HCT116 (cell line): ENCODE measurements around the gene NLN. TPM values are rescaled to one million over a fixed set of nuclear protein-coding genes. Genes with fewer than 3 reads are reported as not detected.
"Not testable (repeated sequence)": the region's sequence is repeated elsewhere in the genome, so short reads cannot be mapped to it uniquely, and the experiment has no call there.

Experiments used
- ATAC-seq: fragments of 200-7000 bp; cut with Tn5 transposase; 2 replicates; pipeline ENCODE4 v1.9.1; 2020; ENCODE audit warnings: mild to moderate bottlenecking, moderate library complexity
- BruUV-seq: library from RNA; stranded (reverse); fragments of 400-500 nt; replicated peaks from 2 replicates; lab custom pipeline; 2021; lab: Mats Ljungman, UMichigan
- CTCF ChIA-PET: fragments of 300-600 bp; sonication (Branson Sonifier 250); formaldehyde crosslinking; loops from one replicate; lab custom pipeline; 2021; ENCODE audit warnings: antibody characterized with exemption; lab: Charles Lee
- POLR2A ChIA-PET: fragments of 300-600, 350-600 bp; sonication (Branson Sonifier 250); formaldehyde crosslinking; loops from one replicate; lab custom pipeline; 2021; ENCODE audit warnings: antibody characterized with exemption; lab: Charles Lee
- RAD21 ChIA-PET, 2 experiments: fragments of 300-600 bp; sonication (Branson Sonifier 250); formaldehyde crosslinking; loops; one replicate each; lab custom pipeline; 2023; ENCODE audit warnings: low total read pairs in 2 of 2; ENCODE audit not compliant: uncharacterized antibody in 2 of 2, unreplicated experiment in 2 of 2, low non-redundant PET in 1 of 2; lab: Charles Lee
- DNase-seq: peaks from one replicate; pipeline ENCODE4 v3.0.0-alpha.2; 2010; ENCODE audit warnings: low read depth, low spot score
- H2AFZ ChIP-seq: fragments of 200-600 bp; shearing (Covaris generic), sonication (generic); 2 replicates; pipeline ENCODE4 v1.6.1; 2017; ENCODE audit warnings: low read depth, mixed run types, mixed read lengths, antibody characterized with exemption, low read length; ENCODE audit not compliant: poor library complexity, severe bottlenecking
- H3K27ac ChIP-seq: 2 replicates; pipeline ENCODE4 v1.5.1; 2012; ENCODE audit warnings: low read depth, low read length
- H3K27me3 ChIP-seq: fragments of 200-600 bp; sonication (generic); 2 replicates; pipeline ENCODE4 v1.6.1; 2016; ENCODE audit warnings: mixed run types, low read length, mixed read lengths; ENCODE audit not compliant: insufficient read depth
- H3K36me3 ChIP-seq, 2 experiments: fragments of 200-500 bp in 1 of 2; fragments of 200-600 bp in 1 of 2; sonication (Bioruptor generic) in 1 of 2; sonication (generic) in 1 of 2; 2 replicates each; pipeline versions ENCODE4 v1.5.1 to v1.6.1; 2014 to 2016; ENCODE audit warnings: low read length in 2 of 2, inconsistent platforms in 1 of 2, mixed read lengths in 1 of 2, mixed run types in 1 of 2; ENCODE audit not compliant: insufficient read depth in 2 of 2, control insufficient read depth in 1 of 2
- H3K4me1 ChIP-seq, 2 experiments: fragments of 200-600 bp in 1 of 2; sonication (generic) in 1 of 2; 2 replicates each; pipeline versions ENCODE4 v1.5.1 to v1.6.1; 2012 to 2017; ENCODE audit warnings: low read length in 2 of 2, inconsistent platforms in 1 of 2, mild to moderate bottlenecking in 1 of 2, mixed read lengths in 1 of 2, mixed run types in 1 of 2, moderate library complexity in 1 of 2; ENCODE audit not compliant: insufficient read depth in 2 of 2, control insufficient read depth in 1 of 2
- H3K4me2 ChIP-seq: fragments of 200-600 bp; sonication (generic); 2 replicates; pipeline ENCODE4 v1.6.1; 2017; ENCODE audit warnings: mixed run types, low read length, mixed read lengths
- H3K4me3 ChIP-seq, 2 experiments: fragments of 200-600 bp in 1 of 2; sonication (generic) in 1 of 2; replicated peaks in 1 of 2; 2 replicates each; pipeline ENCODE4 v1.5.1; 2011 to 2016; ENCODE audit warnings: low read length in 2 of 2, control low read depth in 1 of 2, low read depth in 1 of 2, mild to moderate bottlenecking in 1 of 2, mixed read lengths in 1 of 2, mixed run types in 1 of 2
- H3K79me2 ChIP-seq: fragments of 200-600 bp; sonication (generic); 2 replicates; pipeline ENCODE4 v1.6.1; 2017; ENCODE audit warnings: mild to moderate bottlenecking, mixed run types, low read length, moderate library complexity, mixed read lengths; ENCODE audit not compliant: insufficient read depth
- H3K9ac ChIP-seq: fragments of 200-600 bp; sonication (generic); 2 replicates; pipeline ENCODE4 v1.6.1; 2016; ENCODE audit warnings: low read length, mixed read lengths
- H3K9me2 ChIP-seq: fragments of 200-600 bp; sonication (generic), shearing (Covaris generic); 2 replicates; pipeline ENCODE4 v1.6.1; 2017; ENCODE audit warnings: mixed run types, mild to moderate bottlenecking, moderate library complexity; ENCODE audit not compliant: insufficient read depth
- H3K9me3 ChIP-seq, 2 experiments: fragments of 200-500 bp in 1 of 2; fragments of 200-600 bp in 1 of 2; sonication (Bioruptor generic) in 1 of 2; sonication (generic) in 1 of 2; 2 replicates each; pipeline ENCODE4 v1.6.1; 2014 to 2017; ENCODE audit warnings: low read length in 2 of 2, mixed read lengths in 2 of 2, inconsistent platforms in 1 of 2, low read depth in 1 of 2, mild to moderate bottlenecking in 1 of 2, mixed run types in 1 of 2, moderate library complexity in 1 of 2; ENCODE audit not compliant: control insufficient read depth in 1 of 2, insufficient read depth in 1 of 2
- H4K20me1 ChIP-seq: fragments of 200-600 bp; sonication (generic), shearing (Covaris generic); 2 replicates; pipeline ENCODE4 v1.6.1; 2017; ENCODE audit warnings: mixed run types, mild to moderate bottlenecking, moderate library complexity; ENCODE audit not compliant: insufficient read depth
- EGR1 ChIP-seq: IDR thresholded peaks from 2 replicates; pipeline ENCODE4 v1.6.1; 2012; ENCODE audit warnings: low read depth
- POLR2AphosphoS5 ChIP-seq: IDR thresholded peaks from 2 replicates; pipeline ENCODE4 v1.6.1; 2011; ENCODE audit warnings: mild to moderate bottlenecking, low read depth, low read length, moderate library complexity
- RAD21 ChIP-seq: IDR thresholded peaks from 2 replicates; pipeline ENCODE4 v1.6.1; 2012; ENCODE audit warnings: low read depth, mild to moderate bottlenecking
- SIN3A ChIP-seq: IDR thresholded peaks from 2 replicates; pipeline ENCODE4 v1.6.1; 2012; ENCODE audit warnings: low read depth
- ZNF274 ChIP-seq: fragments of 200-500 bp; sonication (Bioruptor generic); IDR thresholded peaks from 2 replicates; pipeline ENCODE4 v1.6.1; 2014; ENCODE audit warnings: mild to moderate bottlenecking, low read depth, low read length, inconsistent platforms
- intact Hi-C: fragments of 100-400 bp; cut with micrococcal nuclease; formaldehyde crosslinking; loops from 2 replicates; pipeline ENCODE4 v1.10.0; 2022
- total RNA-seq: library from RNA; stranded (reverse); gene quantifications from one replicate; pipeline ENCODE4 v1.2.1, GENCODE V29; 2021; ENCODE audit not compliant: unreplicated experiment
- TF ChIP-seq, protein P1 (sequence below): IDR thresholded peaks from 2 replicates; pipeline ENCODE4 v1.6.1; 2012; ENCODE audit warnings: low read depth

The NLN gene
- total RNA-seq, 1 experiment from 2014 or later = 67.6 TPM

DNA sequence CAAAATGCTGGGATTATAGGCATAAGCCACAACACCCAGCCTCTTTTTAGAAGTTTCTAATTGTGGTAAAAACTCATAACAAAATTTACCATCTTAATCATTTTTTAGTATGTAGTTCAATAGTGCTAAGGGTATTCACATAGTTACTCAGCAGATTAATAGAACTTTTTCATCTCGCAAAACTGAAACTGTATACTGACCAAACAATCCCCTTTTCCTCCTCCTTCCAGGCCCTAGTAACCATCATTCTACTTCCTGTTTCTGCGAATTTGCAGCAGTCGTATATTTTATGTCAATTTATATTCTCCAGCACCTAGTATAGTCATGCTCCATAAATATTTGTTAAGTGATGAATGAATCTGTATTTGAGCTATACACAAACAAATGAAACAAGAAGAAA lies 118.1 kb downstream of the NLN start:
- Histone ChIP-seq H3K9ac (no peak overlapping the region), H2AFZ (no peak overlapping the region), H3K4me2 (no peak overlapping the region), H3K4me3 (no peak overlapping the region), H3K79me2 (no peaks in the 10 kb centered on the region), H3K27ac (no peak overlapping the region), H3K27me3 (no peaks in the 10 kb centered on the region), H4K20me1 (no peaks in the 10 kb centered on the region), H3K9me2 (peaks cover 3% of the 10 kb centered on the region; the same call in 1 of the 2 replicates), H3K4me1 (no peaks in the 10 kb centered on the region), H3K9me3 (no peaks in the 10 kb centered on the region), H3K36me3 (no peaks in the 10 kb centered on the region)
- no peak for ATAC-seq
- BruUV-seq = no TSS peak
- intact Hi-C loops = no loop called here
- CTCF ChIA-PET = no interaction called here
- POLR2A ChIA-PET = no interaction called here
- TF ChIP-seq ZNF274 (no peak), POLR2AphosphoS5 (no peak), SIN3A (no peak), EGR1 (no peak), RAD21 (no peak)
- TF ChIP-seq, protein P1, sequence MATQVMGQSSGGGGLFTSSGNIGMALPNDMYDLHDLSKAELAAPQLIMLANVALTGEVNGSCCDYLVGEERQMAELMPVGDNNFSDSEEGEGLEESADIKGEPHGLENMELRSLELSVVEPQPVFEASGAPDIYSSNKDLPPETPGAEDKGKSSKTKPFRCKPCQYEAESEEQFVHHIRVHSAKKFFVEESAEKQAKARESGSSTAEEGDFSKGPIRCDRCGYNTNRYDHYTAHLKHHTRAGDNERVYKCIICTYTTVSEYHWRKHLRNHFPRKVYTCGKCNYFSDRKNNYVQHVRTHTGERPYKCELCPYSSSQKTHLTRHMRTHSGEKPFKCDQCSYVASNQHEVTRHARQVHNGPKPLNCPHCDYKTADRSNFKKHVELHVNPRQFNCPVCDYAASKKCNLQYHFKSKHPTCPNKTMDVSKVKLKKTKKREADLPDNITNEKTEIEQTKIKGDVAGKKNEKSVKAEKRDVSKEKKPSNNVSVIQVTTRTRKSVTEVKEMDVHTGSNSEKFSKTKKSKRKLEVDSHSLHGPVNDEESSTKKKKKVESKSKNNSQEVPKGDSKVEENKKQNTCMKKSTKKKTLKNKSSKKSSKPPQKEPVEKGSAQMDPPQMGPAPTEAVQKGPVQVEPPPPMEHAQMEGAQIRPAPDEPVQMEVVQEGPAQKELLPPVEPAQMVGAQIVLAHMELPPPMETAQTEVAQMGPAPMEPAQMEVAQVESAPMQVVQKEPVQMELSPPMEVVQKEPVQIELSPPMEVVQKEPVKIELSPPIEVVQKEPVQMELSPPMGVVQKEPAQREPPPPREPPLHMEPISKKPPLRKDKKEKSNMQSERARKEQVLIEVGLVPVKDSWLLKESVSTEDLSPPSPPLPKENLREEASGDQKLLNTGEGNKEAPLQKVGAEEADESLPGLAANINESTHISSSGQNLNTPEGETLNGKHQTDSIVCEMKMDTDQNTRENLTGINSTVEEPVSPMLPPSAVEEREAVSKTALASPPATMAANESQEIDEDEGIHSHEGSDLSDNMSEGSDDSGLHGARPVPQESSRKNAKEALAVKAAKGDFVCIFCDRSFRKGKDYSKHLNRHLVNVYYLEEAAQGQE = no peak
- RAD21 ChIA-PET = no interaction called here
- DNase-seq = no peak

DNA sequence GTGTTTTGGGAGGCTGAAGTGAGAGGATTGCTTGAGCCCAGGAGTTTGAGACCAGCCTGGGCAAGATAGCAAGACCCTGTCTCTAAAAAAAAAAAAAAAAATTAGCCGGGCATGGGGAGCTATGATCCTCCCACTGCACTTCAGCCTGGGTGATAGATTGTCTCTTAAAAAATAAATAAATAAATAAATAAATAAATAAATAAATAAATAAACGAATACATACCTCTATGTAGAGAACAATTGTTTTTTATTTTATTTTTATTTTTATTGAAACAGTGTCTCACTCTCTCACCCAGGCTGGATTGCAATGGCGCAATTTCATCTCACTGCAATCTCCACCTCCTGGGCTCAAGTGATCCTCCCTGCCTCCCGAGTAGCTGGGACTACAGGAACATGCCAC lies 122.8 kb downstream of the NLN start:
- H4K20me1 ChIP-seq, H3K27ac ChIP-seq, H3K9me3 ChIP-seq, H3K36me3 ChIP-seq, H3K4me3 ChIP-seq, H3K27me3 ChIP-seq, H3K9ac ChIP-seq, RAD21 ChIA-PET, H3K4me2 ChIP-seq, ATAC-seq, H3K79me2 ChIP-seq, DNase-seq, H2AFZ ChIP-seq, H3K4me1 ChIP-seq, BruUV-seq, intact Hi-C loops, CTCF ChIA-PET, POLR2A ChIA-PET, H3K9me2 ChIP-seq: not testable (repeated sequence)
